HS-27A (cell line): ENCODE data around the gene TRMT112.

Experiments used
- DNase-seq: peaks from one replicate; pipeline ENCODE4 v3.0.0-alpha.2; 2012; ENCODE audit warnings: low read depth, missing footprints

Gene TRMT112

GRCh38 chr11:64317325-64317960, at the start of gene TRMT112:
TRMT112 (minus strand) TSS chr11:64317559; CDS start chr11:64317526, 33 bp downstream.
- peak; percentile 97 for DNase-seq

DNA sequence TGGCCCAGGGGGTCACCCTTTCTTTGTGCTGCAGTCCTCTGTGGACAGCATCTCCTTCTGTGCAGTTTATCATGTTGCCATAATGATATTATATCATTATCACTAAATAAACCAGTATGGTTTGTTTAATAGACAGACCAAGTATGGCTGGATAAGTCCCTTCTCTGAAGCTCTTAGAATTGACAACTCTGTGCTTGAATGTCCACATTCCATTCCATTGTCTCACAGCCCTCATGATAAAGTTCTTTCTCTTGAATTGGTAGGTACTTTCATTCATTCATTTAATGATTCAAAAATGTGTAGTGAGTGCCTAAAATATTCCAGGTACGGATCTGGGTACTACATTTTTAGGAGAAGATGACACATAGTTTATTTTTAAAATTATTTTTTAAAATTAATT, 49.4 kb upstream of the TRMT112 start:
- DNase-seq: no peak

DNA sequence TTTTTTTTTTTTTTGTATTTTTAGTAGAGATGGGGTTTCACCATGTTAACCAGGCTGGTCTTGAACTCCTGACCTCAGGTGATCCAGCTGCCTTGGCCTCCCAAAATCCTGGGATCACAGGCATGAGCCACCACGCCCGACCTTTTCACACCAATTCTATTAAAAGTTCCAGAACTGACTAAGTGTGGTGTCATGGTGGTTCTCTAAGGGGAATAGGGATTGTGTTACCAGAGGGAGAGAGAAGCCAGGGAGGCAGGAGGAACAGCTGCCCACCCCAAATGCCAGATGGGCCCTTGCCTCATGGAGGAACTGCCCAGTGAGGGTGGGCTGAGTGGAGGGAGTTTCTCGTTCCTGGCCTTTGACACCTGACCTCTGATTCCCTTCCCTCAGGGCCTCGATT, 47.6 kb upstream of the TRMT112 start:
- no peak for DNase-seq

GRCh38 chr11:64364435-64364834, 47.1 kb upstream of the TRMT112 start:
- no peak for DNase-seq

DNA sequence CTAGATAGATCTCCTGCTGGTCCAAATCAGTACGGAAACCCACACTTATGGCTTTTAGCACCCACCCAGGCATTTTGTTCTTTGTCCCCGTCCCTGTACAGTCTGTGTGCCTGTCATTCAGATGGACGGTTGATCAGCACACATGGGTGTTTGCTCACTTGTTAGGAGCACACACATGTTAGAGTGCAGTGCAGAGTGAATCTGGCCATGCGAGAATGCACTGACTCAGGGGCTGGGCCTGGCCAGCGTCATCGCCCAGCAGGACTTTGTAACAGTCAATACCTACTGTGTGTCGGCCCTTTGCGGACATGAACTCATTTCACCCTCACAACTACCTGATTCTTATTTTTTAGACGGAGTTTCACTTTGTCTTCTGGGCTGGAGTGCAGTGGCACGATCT, 45.0 kb upstream of the TRMT112 start:
- no peak for DNase-seq

DNA sequence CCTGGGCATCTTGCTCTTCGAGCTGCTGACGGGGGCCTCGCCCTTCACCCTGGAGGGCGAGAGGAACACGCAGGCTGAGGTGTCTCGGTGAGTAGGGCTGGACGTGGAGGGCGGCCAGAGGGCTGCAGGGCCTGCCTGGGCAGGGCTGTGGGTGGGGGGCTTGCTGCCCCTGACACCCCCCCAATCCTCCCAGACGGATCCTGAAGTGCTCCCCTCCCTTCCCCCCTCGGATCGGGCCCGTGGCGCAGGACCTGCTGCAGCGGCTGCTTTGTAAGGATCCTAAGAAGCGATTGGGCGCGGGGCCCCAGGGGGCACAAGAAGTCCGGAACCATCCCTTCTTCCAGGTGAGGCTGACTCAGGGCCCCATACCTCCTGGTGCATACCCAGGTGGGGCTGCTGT, 44.3 kb upstream of the TRMT112 start:
- no peak for DNase-seq

DNA sequence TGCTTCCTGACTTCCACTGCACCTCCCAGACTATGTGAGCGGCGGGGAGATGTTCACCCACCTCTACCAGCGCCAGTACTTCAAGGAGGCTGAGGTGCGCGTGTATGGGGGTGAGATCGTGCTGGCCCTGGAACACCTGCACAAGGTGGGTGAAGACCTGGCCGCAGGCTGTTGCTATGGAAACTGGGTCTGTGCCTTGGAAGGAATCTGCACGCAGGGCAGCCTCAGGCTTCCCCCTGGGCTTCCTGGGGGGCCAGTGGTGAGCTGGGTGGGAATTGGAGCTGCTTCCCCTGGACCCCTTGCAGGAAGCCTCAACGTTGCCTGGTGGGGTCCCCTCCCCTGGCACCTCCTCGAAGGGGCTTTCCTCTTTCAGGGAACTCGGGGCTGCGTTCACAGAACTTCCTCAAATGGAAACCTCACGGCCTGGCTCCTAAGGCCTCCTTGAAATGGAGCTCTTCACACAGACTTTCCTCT, 43.1 kb upstream of the TRMT112 start:
- DNase-seq: no peak

DNA sequence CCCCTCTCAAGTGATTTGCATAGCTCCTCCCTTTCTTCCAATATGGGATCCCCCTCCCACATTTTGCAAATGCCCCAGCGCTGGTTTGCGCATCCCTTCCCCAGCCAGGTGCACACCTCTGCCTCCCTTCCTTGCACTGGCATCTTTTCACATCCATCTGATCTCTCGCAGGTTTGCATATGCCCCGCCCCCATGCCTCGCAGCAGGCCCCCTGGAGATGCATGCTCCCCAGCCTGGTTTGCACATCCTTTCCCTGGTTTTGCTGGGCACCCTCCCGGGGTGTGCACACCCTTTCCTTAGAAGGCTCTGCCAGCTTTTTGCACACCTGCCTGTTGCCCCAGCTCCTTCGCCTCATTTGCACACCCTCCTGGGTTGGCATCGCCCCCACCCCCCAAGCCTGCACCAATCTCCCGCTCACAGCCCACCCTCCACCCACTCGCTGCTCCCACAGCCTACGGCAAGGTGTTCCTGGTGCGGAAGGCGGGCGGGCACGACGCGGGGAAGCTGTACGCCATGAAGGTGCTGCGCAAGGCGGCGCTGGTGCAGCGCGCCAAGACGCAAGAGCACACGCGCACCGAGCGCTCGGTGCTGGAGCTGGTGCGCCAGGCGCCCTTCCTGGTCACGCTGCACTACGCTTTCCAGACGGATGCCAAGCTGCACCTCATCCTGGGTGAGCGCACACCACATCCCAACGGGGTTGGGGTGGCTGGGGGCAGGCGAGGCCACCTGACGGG, 42.5 kb upstream of the TRMT112 start:
- DNase-seq: no peak

DNA sequence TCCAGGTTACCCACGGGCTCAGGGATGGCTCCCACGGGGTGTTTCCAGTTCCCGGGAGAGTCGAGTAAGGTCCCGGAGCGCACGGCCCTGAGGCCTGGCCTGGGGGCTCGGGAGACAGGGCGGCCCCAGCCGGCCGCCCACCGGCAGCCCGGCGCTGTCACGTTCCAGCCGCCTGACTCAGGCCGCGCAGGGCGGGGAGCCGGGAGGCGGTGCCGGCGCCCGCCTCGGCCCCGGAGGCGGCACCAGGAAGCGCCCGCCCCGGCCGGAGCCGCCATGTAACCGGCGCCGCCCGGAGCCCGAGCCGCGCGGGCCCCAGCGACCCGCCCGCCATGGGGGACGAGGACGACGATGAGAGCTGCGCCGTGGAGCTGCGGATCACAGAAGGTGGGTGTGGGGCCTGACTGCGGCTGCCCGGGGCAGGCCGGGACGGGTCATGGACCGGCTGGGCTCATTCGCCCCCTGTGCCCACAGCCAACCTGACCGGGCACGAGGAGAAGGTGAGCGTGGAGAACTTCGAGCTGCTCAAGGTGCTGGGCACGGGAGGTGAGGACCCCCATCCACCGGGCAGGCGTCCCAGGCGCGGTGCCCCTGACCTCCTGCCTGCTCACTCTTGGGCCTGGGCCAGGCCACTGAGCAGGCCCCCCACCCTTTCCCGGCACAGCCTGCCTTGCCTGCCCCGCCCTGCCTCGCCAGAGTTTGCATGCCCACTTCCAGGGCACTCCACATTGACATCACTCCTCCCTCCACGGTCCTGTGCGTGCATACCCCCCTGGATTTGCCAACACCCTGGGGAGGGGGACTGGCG, 41.8 kb upstream of the TRMT112 start, which contains the start of gene RPS6KA4:
RPS6KA4 (plus strand) TSS at position 256 of the 805 bp plus-strand sequence; CDS start at position 330, 74 bp downstream.
- no peak for DNase-seq

DNA sequence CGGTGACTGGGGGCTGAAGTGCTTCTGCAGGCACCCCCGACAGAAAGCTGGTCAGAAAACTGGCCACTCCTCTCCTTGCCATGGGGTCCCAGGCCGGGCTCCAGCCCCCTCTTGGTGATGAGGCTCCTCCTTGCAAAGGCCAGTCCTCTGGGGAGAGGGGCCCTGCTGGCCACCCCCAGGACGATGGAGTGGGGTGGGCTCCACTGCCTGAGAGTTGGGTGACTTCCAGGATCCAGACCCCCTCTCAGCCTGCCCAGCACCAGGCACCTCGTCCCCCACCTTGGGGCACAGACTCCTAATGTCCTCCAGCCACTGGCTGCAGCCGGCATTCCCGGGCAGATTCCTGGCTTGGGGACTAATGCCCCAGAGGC, 41.2 kb upstream of the TRMT112 start:
- DNase-seq: no peak

DNA sequence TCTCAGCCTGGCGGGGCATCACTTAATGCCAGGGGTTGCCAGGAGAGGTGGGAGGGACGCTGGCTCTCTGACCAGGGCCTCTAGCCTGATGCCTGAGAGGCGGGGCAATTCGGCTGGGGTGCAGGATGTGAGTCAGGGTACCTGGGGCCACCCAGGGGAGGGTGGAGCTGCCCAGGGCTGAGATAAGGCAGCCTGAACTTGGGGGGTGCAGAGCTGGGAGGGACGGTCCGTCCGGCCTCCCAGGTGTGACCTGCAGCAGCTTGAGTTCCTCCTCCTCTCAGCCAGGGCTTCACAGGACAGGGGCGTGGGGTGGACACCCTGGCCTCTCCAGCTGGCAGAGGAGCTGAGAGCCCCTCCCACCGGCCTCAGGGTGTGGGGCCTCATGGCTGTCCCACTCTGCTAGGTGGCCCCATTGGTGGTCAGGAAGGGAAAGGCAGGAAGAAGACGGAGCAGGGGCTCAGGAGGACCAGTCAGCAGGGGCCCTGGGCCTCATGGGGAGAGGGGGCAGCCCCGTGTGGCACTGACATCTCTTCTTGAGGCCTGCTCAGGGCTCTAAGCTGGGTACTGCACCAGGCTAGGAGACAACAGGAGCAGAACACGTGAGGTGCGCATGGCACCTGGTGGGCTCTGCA, 40.7 kb upstream of the TRMT112 start:
- DNase-seq: peak; percentile 56

GRCh38 chr11:64357446-64357845, 40.1 kb upstream of the TRMT112 start:
- DNase-seq: no peak

- no peak for DNase-seq
These were observed 39.4 kb upstream of the TRMT112 start for GRCh38 chr11:64356498-64357411.

DNA sequence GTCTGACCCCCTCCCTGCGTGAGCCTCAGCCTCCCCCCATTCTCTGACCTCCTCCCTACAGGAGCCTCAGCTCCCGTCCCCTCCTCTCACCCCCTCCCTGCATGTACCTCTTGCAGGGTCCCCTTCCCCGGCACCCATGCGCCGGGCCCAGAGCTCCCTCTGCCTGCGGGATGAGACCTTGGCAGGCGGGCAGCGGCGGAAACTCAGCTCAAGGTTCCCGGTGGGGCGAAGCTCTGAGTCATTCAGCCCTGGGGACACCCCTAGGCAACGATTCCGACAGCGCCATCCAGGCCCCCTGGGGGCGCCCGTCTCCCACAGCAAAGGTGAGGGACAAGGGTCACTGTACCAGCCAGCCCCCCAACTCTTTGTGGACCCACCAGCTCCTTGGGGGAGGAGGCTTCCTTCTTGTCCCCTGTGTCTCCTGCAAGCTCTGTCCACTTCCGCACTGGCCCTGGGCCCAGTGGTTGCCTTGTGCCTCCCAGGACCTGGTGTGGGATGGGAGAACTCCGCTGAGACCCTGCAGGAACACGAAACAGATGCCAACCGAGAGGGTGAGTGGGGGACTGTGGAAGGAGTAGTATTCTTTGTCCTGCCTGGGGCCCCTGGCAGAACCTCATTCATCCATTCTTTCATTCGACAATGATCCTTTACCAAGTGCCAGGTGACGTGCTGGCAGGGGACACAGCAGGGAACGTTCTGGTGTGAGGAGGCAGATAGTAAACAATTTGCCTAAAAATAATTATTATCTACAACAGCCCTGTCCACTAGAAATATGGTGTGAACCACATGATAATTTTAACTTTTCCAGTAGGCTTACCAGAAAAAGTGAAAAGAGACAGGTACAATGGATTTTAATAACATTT, 38.0 kb upstream of the TRMT112 start:
- peak; percentile 74 for DNase-seq

DNA sequence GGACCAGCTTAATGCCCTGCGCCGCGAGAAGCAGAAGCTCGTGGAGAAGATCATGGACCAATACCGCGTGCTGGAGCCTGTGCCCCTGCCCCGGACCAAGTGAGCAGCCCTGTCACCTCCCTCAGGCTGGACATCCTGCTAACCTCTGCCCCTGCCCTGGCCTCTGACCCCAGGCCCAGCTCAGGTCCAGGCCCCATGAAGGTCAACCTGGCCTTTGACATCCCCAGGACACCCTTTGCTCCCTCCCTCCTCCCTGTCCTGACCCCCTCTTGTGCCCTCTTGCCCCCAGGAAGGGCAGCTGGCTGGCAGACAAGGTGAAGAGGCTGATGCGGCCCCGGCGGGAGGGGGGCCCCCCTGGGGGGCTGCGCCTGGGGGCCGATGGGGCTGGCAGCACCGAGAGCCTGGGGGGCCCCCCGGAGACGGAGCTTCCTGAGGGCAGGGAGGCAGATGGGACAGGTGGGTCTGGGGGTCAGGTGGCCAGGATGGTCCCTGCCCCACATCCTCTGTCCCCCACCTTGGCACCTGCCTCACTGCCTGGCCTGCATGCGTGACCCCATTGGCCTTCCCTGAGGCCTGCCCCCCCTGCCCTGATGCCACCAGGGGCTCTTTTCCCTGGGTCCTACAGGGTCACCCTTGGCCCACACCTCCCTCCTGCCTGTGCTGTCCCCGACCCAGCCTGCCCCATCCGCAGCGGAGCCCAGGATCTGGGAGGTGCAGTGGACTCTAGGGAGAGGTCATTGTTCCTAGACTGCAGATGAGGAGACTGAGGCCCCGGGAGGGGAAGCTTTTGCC, 36.6 kb upstream of the TRMT112 start:
- no peak for DNase-seq

DNA sequence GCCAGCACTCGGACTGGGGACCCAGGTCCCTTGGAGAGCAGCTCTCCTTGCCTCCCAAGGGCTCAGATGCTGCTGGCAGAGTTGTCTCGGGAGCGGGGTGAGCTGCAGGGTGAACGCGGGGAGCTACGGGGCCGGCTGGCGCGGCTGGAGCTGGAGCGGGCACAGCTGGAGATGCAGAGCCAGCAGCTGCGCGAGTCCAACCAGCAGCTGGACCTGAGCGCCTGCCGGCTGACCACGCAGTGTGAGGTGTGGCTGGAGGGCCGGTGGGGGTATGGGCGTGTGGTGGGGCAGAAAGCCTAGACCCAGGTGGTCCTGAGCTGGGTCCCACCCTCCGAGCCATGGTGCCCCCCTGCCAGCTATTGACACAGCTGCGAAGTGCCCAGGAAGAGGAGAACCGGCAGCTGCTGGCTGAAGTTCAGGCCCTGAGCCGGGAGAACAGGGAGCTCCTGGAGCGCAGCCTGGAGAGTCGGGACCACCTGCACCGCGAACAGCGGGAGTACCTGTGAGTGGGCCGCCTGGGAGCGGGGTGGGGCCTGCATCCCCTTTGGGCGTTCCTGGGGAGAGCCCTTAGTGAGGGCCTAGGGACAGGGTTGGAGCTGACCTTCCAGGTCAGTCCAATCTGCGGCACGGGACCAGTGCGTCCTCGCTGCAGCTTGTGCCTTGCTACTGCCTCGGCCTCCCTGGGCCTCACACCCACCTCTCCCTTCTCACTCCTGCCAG, 35.8 kb upstream of the TRMT112 start:
- no peak for DNase-seq

- DNase-seq: no peak
These were observed 35.0 kb upstream of the TRMT112 start for GRCh38 chr11:64352099-64352994.
